ENCODE data around the gene PA2G4. TPM values are rescaled to one million over a fixed set of nuclear protein-coding genes. Genes with fewer than 3 reads are reported as not detected.

The PA2G4 gene
- total RNA-seq, 2 experiments from 2014 or later: 51.0 to 61.0 TPM

GRCh38 chr12:56145217-56145616, 40.9 kb downstream of the PA2G4 start:
- intact Hi-C loops (cut with DNase I, micrococcal nuclease): no loop called here
- DNase-seq (no peak), ATAC-seq (ENCODE audit: poor library complexity) (no peak)
- peak overlapping the region; percentile 42 for H3K27ac Mint-ChIP-seq
- no peak overlapping the region for H3K27ac ChIP-seq (ENCODE audit: low read depth in 1 of 2, low read length in 2 of 2)
- H3K36me3 ChIP-seq (ENCODE audit: insufficient read depth, low read length): peaks cover 56% of the 10 kb centered on the region
- H3K4me3 ChIP-seq (ENCODE audit: low read length): no peak overlapping the region
- H3K27me3 ChIP-seq (ENCODE audit: control insufficient read depth in 1 of 2, insufficient read depth in 2 of 2, low read length in 2 of 2): no peaks in the 10 kb centered on the region
- H3K4me1 Mint-ChIP-seq (ENCODE audit: low read depth): peaks cover 38% of the 10 kb centered on the region
- H3K27me3 Mint-ChIP-seq: no peaks in the 10 kb centered on the region
- H3K9me3 ChIP-seq (ENCODE audit: control insufficient read depth in 1 of 2, insufficient read depth in 1 of 2, low read length in 2 of 2): no peaks in the 10 kb centered on the region
- ChIA-PET POLR2A (interaction anchor here (1.1 to 2.0 kb wide), 2 partner anchors 17 to 18 kb away, joined by 3 to 10 read pairs; partner anchors contain the start of gene ESYT1), CTCF (interaction anchor here (0.9 to 2.0 kb wide), 2 partner anchors 19 to 77 kb away, joined by 3 to 10 read pairs; no protein-coding TSS in a partner anchor)
- no peak for TF ChIP-seq CTCF (IDR thresholded peaks at IDR 0.05)
- H3K4me1 ChIP-seq (ENCODE audit: insufficient read depth, low read length): peaks cover 39% of the 10 kb centered on the region
- no peaks in the 10 kb centered on the region for H3K9me3 Mint-ChIP-seq
- peaks cover 56% of the 10 kb centered on the region for H3K36me3 Mint-ChIP-seq (ENCODE audit: low read depth)
- no peak overlapping the region for H3K4me3 Mint-ChIP-seq

GRCh38 chr12:56146492-56147460, 42.4 kb downstream of the PA2G4 start:
- ChIA-PET CTCF (no interaction called here), POLR2A (interaction anchor here (0.7 to 1.3 kb wide), 2 partner anchors 17 kb away, joined by 3 to 5 read pairs; no protein-coding TSS in a partner anchor)
- Mint-ChIP-seq H3K9me3 (no peaks in the 10 kb centered on the region), H3K27me3 (no peaks in the 10 kb centered on the region), H3K36me3 (ENCODE audit: low read depth) (peaks cover 47% of the 10 kb centered on the region), H3K4me1 (ENCODE audit: low read depth) (peaks cover 43% of the 10 kb centered on the region), H3K4me3 (no peak overlapping the region), H3K27ac (peak overlapping the region; percentile 62)
- Histone ChIP-seq H3K36me3 (ENCODE audit: insufficient read depth, low read length) (peaks cover 42% of the 10 kb centered on the region), H3K27ac (ENCODE audit: low read depth in 1 of 2, low read length in 2 of 2) (no peak overlapping the region), H3K9me3 (ENCODE audit: control insufficient read depth in 1 of 2, insufficient read depth in 1 of 2, low read length in 2 of 2) (no peaks in the 10 kb centered on the region), H3K27me3 (ENCODE audit: control insufficient read depth in 1 of 2, insufficient read depth in 2 of 2, low read length in 2 of 2) (no peaks in the 10 kb centered on the region), H3K4me3 (ENCODE audit: low read length) (no peak overlapping the region), H3K4me1 (ENCODE audit: insufficient read depth, low read length) (peaks cover 40% of the 10 kb centered on the region)
- intact Hi-C loops (cut with DNase I, micrococcal nuclease): no loop called here
- DNase-seq: no peak
- no peak for TF ChIP-seq CTCF (IDR thresholded peaks at IDR 0.05)
- ATAC-seq (ENCODE audit: poor library complexity): no peak

GRCh38 chr12:56150563-56150962, 46.2 kb downstream of the PA2G4 start:
- no peak for TF ChIP-seq CTCF (IDR thresholded peaks at IDR 0.05)
- Histone ChIP-seq H3K9me3 (ENCODE audit: control insufficient read depth in 1 of 2, insufficient read depth in 1 of 2, low read length in 2 of 2) (no peaks in the 10 kb centered on the region), H3K27ac (ENCODE audit: low read depth in 1 of 2, low read length in 2 of 2) (no peak overlapping the region), H3K4me1 (ENCODE audit: insufficient read depth, low read length) (peaks cover 30% of the 10 kb centered on the region), H3K27me3 (ENCODE audit: control insufficient read depth in 1 of 2, insufficient read depth in 2 of 2, low read length in 2 of 2) (no peaks in the 10 kb centered on the region), H3K4me3 (ENCODE audit: low read length) (no peak overlapping the region), H3K36me3 (ENCODE audit: insufficient read depth, low read length) (peaks cover 4% of the 10 kb centered on the region)
- POLR2A ChIA-PET: interaction anchor here (1.0 to 4.9 kb wide), 3 partner anchors 10 to 22 kb away, joined by 3 to 35 read pairs (median 7); partner anchors contain the start of gene ESYT1
- ATAC-seq (ENCODE audit: poor library complexity) (no peak), DNase-seq (peak in 1 of 14 experiments; percentile 34)
- peaks cover 34% of the 10 kb centered on the region for H3K4me1 Mint-ChIP-seq (ENCODE audit: low read depth)
- H3K27me3 Mint-ChIP-seq: no peaks in the 10 kb centered on the region
- H3K27ac Mint-ChIP-seq: peak overlapping the region; percentile 94
- H3K4me3 Mint-ChIP-seq: peak overlapping the region; percentile 94
- no peaks in the 10 kb centered on the region for H3K9me3 Mint-ChIP-seq
- CTCF ChIA-PET: interaction anchor here (1.4 to 2.0 kb wide), 5 partner anchors 17 to 39 kb away, joined by 3 to 23 read pairs (median 5); partner anchors contain the start of gene SMARCC2
- intact Hi-C loops (cut with DNase I, micrococcal nuclease): loop anchor here (2.0 to 5.0 kb wide), 3 partner anchors 22 to 37 kb away; partner anchors contain the start of genes ESYT1 (in 1 of the 2), RPL41 (in 1 of the 2), SMARCC2 (in 1 of the 2) and ZC3H10 (in 1 of the 2)
- H3K36me3 Mint-ChIP-seq (ENCODE audit: low read depth): peaks cover 14% of the 10 kb centered on the region
